Uterus (tissue), 2 donors: Measurements from ENCODE around the gene PTPRM.

Experiments
- POLR2A ChIP-seq, 2 donors: fragments of 450-650 bp; IDR thresholded peaks; one replicate each; pipeline ENCODE4 v1.6.1; 2016; ENCODE audit warnings: antibody characterized with exemption in 2 of 2, mild to moderate bottlenecking in 1 of 2, moderate library complexity in 1 of 2
- TF ChIP-seq, protein P1 (sequence below), 4 experiments: fragments of 200-600 bp in 2 of 4; fragments of 450-650 bp in 2 of 4; sonication (generic) in 2 of 4; IDR thresholded peaks; one replicate each; pipeline ENCODE4 v1.5.1; 2016 to 2019; ENCODE audit warnings: antibody characterized with exemption in 4 of 4, mild to moderate bottlenecking in 2 of 4, moderate library complexity in 1 of 4

DNA sequence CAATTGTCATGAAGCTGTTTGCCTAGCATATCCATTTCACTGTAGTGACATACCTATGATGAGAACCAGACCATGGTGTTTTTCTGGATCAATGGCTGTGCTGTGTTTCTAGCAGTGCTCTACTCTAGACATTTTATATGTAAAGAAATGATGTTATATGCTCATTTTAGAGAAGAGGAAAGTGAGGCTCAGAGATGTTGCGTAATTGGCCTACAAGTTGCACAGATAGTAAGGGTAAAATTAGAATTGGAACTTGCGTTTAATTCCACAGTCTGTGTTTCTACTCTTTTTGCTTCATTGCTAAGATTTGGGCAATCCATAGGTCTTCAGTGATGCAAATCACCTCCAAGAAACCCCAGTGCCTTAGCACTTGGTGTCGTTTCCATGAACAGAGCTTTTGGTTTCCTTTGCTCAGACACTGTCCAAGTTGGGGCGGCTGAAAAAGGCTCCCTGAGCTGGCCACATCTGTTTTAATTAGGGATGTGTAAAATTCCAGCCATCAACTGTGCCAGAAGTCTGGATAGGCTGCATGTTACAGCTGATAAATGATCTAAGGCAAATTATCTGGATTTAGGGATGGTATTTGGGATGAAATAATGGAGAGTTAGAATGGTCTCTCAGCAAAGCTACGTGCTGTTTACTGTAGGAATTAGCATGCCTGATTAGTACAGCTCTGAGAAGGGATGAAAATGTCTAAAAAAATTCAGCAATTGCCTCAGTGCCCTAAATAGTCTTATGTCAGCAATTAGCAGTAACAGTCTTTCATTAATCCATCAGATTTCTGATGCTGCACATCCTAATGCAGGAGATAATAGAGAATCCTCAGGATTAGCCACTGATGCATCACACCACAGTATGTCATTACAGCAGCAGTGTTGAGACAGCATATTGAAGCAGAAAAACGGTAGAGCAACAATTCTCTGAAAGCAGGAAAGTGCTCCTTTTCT, 65.3 kb downstream of the PTPRM start:
- TF ChIP-seq, protein P1, sequence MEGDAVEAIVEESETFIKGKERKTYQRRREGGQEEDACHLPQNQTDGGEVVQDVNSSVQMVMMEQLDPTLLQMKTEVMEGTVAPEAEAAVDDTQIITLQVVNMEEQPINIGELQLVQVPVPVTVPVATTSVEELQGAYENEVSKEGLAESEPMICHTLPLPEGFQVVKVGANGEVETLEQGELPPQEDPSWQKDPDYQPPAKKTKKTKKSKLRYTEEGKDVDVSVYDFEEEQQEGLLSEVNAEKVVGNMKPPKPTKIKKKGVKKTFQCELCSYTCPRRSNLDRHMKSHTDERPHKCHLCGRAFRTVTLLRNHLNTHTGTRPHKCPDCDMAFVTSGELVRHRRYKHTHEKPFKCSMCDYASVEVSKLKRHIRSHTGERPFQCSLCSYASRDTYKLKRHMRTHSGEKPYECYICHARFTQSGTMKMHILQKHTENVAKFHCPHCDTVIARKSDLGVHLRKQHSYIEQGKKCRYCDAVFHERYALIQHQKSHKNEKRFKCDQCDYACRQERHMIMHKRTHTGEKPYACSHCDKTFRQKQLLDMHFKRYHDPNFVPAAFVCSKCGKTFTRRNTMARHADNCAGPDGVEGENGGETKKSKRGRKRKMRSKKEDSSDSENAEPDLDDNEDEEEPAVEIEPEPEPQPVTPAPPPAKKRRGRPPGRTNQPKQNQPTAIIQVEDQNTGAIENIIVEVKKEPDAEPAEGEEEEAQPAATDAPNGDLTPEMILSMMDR (IDR thresholded peaks at IDR 0.05) = no peak
- TF ChIP-seq POLR2A (IDR thresholded peaks at IDR 0.05) = no peak
